CD4-positive, alpha-beta T cell treated with Interleukin-17A for 4 hours (primary cell): ENCODE results near the gene SSH2.
"Not testable (repeated sequence)": the region's sequence is repeated elsewhere in the genome, so short reads cannot be mapped to it uniquely, and the experiment has no call there.

ENCODE experiments used
- DNase-seq: peaks from one replicate; pipeline ENCODE4 v3.0.0-alpha.2; 2020; ENCODE audit warnings: mixed read lengths

The SSH2 gene

GRCh38 chr17:29653995-29654714, 275.9 kb downstream of the SSH2 start:
- no peak for DNase-seq

GRCh38 chr17:29652976-29653375, 277.1 kb downstream of the SSH2 start:
- no peak for DNase-seq

- DNase-seq, result not testable (repeated sequence)
Observed at GRCh38 chr17:29651913-29652312, 278.1 kb downstream of the SSH2 start.

GRCh38 chr17:29650396-29650795, 279.6 kb downstream of the SSH2 start:
- no peak for DNase-seq

- no peak for DNase-seq
Observed at GRCh38 chr17:29649359-29649758, 280.7 kb downstream of the SSH2 start.

- DNase-seq, result no peak
Observed at GRCh38 chr17:29648005-29648404, 282.0 kb downstream of the SSH2 start.

GRCh38 chr17:29645515-29646051, 284.4 kb downstream of the SSH2 start:
- DNase-seq, result no peak

- DNase-seq, result no peak
Observed at GRCh38 chr17:29643817-29644160, 286.2 kb downstream of the SSH2 start.

- DNase-seq, result no peak
Observed at GRCh38 chr17:29642171-29642611, 287.8 kb downstream of the SSH2 start.

- no peak for DNase-seq
Observed at GRCh38 chr17:29640981-29641642, 288.9 kb downstream of the SSH2 start.

GRCh38 chr17:29640413-29640812, 289.6 kb downstream of the SSH2 start:
- DNase-seq, result no peak

GRCh38 chr17:29633886-29634285, 296.1 kb downstream of the SSH2 start:
- no peak for DNase-seq

- no peak for DNase-seq
Observed at GRCh38 chr17:29630630-29631193, 299.3 kb downstream of the SSH2 start.

- DNase-seq, result no peak
Observed at GRCh38 chr17:29629839-29630238, 300.2 kb downstream of the SSH2 start.

- no peak for DNase-seq
Observed at GRCh38 chr17:29628644-29629043, 301.4 kb downstream of the SSH2 start.

- DNase-seq, result no peak
Observed at GRCh38 chr17:29627951-29628350, 302.1 kb downstream of the SSH2 start.

- peak; percentile 25 for DNase-seq
Observed at GRCh38 chr17:29625037-29625750, 304.8 kb downstream of the SSH2 start.

- no peak for DNase-seq
Observed at GRCh38 chr17:29624586-29624985, 305.4 kb downstream of the SSH2 start.

GRCh38 chr17:29623283-29623647, 306.8 kb downstream of the SSH2 start:
- DNase-seq, result no peak

- DNase-seq, result peak; percentile 77
Observed at GRCh38 chr17:29622337-29623282, 307.4 kb downstream of the SSH2 start, which contains the start of gene CORO6. TSS of gene CORO6 (minus strand) at chr17:29622912. CDS start at chr17:29621421, 1,491 bp downstream.

- no peak for DNase-seq
Observed at GRCh38 chr17:29621751-29622194, 308.3 kb downstream of the SSH2 start.
